NCI-H2081 (cell line): ENCODE measurements around the gene JAG2.

Experiments
- DNase-seq, 2 experiments: peaks; one replicate each; lab custom pipeline; 2025; lab: John Stamatoyannopoulos, UW

The JAG2 gene

DNA sequence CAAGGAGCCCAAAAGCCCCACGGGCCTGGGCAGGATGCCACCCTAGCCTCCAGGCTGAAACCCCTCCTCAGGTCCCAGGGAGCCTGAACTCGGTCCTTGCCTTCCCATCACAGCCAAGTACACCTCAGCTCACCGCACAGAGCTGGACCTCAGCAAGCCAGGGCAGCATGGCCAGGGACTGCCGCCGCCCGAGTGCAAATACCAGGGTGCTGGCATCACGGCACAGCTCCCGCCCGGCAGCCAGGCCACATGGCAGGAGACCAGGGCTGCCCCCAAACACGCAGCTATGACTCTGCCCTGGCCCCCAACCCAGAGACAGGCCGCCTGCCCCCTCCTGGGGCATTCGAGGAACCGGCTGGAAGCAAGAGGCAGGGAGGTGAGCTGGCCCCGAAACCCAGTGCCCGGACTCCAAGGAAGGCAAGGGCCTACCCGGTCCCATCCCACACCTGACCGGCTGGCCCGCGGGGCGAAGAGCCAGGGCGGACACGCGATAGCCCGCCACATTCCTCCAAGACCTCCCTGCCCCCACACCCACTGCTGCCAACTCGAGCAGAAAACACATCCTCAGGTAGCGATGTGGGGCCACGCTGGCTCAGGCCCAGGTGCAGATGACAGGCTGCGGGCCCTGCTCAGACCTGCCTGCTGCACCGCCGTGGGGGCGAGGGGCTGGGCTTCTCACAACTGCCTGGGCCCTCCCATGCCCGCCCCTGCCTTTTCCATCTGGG is 2.7 kb downstream of the JAG2 start:
- peak; percentile 43 to 70 for DNase-seq

DNA sequence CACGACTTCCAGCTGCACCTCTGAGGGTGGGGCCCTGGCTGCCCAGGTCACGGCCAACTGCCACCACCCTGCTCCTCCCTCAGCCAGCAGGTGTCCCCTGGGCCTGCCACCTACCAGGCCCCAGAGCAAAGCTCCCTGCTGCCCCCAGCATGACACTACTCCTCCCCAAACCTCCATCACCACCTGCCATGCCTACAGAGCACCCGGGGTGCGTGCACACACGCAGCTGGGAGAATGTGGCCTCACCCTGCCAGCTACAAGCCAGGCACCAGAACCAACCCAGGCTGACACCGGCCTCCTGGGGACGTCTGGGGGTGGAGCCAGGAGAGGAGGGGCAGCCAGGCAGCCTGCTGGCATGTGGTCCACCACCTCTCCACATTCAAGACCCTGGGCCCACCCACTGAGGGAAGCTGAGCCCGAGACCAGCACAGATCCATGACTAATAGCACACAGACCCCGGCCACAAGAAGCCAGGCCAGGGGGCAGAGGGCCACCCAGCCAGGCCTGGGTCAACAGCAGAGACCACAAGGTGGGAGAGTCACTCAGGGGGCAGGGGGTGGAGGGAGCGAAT is 3.4 kb downstream of the JAG2 start:
- peak; percentile 57 to 91 for DNase-seq

DNA sequence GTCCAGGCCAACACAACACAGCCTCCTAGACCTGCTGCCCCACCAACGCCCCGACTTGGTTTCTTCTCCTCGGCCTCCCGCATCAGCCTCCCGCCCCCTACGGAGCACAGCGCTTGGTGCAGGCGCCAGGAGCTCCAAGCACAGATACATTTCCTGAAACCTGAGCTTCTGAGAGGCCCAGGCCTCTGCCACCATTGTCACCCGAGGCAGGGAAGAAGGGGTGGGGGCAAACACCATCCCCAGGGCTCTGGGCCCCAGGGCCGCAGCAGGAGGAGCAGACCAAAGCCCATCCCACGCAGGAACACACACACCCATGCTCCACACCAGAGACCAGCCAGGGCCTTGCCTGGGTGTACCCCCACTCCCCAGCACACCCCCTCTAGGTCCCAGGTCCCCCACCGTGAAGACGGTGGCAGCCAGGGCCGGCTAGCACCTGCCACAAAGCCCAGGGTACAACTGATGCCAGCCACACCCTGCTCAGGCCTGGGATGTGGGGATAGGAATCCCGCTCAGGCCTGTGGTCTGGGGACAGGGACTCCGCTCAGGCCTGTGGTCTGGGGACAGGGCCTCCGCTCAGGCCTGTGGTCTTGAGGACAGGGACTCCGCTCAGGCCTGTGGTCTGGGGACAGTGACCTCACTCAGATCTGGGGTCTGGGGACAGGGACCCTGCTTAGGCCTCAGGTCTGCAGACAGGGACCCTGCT is 5.4 kb downstream of the JAG2 start:
- peak in 1 of 2 experiments; percentile 67 for DNase-seq

DNA sequence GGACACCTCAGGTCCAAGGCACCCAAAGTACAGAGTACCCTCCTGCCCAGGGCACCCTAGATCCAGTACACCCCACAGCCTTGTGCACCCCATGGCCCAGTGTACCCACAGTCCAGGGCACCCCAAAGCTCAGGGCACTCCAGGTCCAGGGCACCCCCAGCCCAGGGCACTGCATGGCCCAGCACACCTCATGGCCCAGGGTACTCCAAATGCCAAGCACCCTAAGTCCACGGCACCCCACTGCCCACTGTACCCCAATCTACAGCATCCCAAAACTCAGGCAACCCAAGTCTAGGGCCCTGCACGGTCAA is 6.0 kb downstream of the JAG2 start:
- DNase-seq = no peak

DNA sequence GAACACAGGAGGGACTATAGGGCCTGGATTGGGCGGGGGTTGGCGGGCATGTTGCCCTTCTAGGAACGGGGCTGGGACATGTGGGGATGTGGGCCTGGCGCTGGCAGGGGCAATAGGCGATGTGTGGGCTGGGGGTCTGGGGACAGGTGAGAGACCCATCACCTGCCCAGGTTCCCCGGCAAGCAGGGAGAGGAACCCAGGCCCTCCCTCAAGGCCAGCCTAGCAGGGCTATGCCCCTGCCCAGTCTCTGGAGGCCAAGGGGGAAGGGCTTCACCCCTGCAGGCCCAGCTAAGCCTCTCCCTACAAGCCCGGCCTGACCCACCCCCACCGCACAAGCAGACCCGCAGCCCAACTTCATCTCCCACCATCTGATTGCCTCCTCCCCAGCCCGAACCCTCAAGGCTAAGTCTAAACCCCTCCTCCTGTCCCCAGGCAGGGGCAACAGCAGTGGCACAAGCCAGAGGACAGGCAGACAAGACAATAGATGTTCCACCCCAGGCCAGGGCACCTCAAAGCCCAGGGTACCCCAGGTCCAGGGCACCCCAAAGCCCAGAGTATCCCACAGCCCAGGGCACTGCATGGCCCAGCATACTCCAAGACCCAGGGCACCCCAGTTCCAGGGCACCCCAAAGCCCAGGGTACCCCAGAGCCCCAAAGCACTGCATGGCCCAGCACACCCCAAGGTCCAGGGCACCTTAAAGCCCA is 6.5 kb downstream of the JAG2 start:
- DNase-seq = no peak

DNA sequence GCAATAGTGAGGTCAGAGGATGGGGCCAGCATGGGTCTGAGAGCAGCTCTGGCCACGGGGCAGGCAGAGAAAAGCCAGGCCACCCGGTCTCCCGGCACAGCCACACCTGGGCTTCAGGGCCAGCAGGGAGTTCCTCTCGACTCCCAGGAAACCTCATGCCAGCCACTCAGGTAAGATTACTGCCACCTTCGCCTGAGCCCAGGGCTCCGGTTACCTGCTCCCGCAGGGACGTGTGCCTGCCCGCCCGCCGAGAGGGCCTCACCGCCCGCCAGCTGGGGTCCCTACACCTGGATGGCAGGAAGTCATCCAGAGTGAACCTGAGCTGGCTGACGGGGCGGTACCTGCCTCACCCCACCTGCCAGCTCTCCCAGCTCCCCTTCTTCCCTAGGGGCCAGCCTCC is 7.3 kb downstream of the JAG2 start:
- DNase-seq = peak; percentile 78 to 95

DNA sequence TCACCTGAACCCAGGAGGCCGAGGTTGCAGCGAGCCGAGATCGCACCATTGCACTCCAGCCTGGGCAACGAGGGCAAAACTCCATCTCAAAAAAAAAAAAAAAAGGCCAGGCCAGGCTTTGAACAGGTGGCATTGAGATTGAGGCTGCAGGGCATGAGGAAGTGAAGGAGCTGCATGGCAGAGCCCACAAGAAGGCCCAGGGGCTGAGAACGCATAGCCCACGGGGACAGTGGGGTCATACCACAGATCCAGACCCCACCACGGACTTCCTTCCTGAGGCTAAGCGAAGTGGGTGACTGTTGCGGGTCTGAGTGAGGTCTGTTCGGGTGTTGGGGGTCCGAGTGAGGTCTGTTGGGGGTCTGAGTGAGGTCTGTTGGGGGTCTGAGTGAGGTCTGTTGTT is 7.8 kb downstream of the JAG2 start:
- DNase-seq = no peak

DNA sequence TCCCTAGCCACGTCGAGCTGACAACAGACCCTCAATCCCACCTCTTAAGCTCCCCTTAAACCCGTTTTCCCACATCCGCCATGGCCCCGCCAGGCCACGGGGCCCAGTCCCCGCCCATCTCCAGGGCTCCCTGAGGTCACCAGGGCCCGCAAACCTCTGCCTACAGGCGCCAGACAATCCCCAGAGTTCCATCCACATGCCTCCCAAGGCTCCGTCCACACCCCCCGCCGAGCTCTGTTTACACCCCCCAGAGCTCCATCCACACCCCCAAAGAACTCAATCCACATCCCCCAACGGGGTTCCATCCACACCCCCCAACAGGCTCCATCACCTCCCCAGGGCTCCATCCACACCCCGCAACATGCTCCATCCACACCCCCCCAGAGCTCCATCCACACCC is 9.2 kb downstream of the JAG2 start:
- no peak for DNase-seq

DNA sequence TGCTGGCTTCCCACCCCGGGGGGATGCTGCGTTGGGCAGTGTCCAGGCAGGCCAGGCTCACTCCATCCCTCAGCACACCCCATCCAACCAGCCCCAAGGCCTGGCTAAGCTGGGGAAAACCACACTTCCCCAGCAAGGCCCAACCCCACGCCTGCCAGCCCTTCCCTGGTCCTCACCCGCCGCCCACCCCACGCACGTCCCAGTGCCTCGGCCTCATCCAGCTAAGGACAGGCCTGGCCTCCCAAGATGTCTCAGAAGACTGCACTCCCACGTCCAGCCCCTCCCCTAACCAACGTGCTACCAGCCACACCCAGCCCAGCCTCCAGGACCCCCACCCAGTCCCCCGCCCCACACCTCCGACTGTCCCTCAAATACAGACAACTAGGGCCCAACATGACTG is 9.8 kb downstream of the JAG2 start:
- no peak for DNase-seq

DNA sequence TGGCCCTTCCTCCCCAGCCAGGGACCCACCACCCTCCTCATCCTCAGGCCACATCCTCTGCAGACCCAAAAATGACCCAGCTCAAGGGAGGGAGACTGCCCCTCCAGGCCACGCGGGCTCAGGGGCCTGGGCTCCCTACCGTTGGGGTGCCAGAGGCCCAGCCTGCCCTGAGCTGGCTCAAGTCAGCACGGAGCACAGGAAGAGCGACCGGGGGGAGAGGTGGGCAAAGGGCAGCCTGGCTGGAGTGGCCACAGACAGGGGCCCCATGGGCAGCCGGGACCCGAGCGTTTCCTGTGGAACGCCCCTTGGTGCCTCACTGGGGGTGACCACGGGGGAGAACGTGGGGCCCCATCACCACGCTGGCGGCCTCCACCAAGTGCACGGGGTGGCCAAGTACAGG is 10.7 kb downstream of the JAG2 start:
- no peak for DNase-seq

DNA sequence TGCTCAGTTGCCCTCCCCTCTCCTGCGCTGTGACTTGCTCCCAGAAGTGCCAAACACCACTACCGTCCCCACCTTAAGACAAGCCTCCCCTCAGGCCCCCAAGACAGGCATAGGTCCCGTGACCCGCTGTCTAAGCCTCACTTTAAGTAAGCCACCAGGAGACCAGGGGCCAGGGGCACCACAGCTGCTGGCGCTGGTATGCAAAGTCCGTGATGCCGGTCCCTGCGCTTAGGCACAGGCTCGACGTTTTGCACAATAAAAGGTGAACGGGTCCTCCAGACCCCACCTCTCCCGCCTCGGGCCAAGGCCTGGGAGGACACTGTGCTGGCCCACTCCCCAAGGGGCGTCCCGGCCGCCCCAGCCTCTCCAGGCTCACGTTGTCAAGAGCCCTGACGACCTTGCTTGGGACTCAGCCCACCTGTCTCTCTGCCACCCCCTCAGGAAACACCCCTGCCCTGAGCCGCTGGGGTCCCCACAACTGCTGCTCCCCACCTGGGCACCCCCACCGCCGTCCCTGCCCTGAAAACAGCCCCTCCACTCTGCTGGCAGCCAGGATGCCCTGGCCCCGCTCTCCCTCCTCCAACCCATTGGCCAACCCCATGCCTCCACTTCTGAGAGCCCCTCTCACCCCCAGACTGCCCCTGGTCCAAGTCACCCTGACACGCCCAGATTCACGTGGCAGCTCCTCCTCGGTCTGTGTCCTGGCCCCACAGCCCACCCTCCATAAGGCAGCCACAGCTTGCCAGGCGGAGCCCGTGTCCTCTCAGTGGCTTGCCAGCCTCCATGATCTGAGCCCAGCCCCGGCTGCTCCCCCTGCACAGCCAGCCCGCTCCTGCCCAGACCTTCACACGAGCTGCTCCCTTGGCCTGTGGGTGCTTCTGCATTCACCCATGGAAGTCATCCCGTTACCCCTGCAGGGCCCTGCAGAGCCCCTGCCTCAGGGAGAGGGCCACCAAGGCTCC is 11.9 kb downstream of the JAG2 start:
- DNase-seq = no peak

DNA sequence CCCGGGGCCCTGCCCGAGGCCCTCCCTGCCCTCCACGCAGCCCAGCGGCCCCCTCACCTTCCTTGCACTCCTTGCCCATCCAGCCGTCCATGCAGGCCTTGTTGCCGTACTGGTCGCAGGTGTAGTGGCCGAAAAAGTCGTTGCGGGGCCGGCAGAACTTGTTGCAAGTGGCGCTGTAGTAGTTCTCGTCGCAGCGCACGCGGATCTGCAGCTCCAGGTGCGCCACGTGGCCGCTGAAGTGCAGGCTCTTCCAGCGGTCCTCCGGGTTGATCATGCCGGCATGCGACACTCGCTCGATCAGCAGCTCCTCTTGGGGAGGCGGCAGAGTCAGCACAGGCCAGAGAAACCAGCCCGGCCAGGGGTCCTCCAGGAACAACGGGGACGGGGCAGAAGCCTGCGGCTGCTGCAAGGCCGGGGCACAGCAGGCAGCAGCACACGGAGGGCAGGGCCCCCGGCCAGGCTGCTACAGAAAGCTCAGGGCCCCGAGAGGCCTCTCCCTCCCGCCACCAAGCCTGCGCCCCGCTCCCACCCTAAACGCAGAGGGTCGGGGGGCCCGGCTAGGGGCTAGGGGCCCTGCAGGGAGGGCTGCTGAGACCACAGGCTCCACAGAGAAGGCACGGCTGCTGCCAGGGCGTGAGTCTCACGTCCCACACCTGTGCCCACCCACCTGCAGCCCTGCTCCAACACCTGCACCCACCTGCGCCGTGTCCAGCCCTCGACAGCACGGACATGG is 12.7 kb downstream of the JAG2 start:
- DNase-seq = peak in 1 of 2 experiments; percentile 63

DNA sequence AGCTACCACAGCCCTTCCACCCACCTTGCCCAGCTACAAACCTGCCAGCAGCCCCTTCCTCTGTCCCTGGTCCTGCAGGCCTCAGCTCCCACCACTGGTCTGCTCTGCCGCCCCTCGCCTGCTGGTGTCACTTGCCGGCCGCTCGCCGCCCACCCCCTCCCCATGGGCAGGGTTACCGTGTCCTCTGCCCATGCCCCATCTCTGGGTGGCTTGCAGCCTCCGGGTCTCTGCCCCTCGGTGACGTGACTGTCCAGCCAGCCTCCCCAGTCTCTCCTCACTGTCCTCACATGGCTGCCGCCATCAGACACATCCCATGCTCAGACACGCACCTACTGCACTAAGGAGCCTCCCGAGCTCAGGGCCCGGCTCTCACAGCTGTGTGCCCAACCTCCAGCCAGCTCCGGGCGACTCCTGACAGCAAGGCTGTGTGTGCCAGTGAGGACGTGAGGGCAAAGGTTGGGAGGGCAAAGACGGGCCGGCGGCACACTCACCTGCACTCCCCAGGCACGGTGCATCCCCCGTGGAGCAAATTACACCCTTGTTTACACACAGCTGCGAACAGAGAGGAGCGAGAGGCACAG is 13.4 kb downstream of the JAG2 start:
- DNase-seq = peak in 1 of 2 experiments; percentile 63

DNA sequence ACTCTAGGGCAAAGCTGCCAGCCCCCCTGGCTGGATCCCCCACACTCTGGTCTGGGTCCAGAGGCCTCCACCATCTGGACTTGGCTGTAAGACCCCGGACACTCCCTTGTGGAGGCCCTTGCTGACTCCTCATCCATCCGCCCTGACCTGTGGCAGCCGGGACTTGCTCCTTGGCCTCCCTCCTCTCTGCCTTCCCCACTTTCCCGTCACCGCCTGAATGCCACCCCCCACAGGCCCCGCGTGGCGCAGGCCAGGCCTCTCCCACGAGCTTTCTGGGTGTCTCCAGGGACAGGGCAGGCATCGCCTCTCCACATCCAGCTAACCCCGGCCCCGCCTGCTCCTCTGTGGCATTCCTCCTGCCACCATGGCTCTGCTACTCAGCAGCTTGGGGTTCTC is 14.1 kb downstream of the JAG2 start:
- no peak for DNase-seq

DNA sequence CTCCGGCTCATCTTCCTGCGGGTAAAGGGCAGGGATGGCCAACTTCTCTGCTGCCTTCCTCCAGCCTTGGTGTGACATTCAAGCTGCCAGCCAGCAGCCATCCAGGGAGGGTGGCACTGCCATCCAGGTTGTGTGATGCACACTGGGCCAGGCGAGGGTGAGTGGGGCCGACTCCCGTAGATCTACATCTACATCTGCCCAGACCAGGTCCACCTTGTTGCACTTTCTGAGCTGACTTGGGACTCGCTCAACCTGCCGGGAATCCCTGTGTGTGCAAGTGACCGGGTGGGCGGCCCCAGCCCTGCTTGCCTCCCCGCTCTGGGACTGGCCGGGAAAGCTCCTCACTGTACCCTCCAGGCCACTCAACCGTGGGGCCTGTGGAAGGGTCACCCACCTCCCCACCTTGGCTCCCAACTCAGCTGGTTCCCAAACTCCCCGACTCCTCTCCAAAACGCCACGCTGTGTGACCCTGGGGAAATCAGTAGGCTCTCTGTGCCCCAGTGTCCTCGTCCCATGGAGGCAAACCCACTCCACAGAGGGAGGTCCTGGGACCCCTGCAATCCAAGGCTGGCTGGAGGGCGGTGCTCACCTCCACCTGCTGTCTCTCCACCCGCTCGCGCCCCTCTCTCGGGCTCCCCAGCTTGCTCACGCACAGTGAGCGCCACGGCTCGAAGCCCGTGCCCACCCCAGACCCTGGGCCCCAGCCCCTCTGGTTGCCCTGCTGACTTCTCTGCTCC is 14.7 kb downstream of the JAG2 start:
- DNase-seq = no peak

DNA sequence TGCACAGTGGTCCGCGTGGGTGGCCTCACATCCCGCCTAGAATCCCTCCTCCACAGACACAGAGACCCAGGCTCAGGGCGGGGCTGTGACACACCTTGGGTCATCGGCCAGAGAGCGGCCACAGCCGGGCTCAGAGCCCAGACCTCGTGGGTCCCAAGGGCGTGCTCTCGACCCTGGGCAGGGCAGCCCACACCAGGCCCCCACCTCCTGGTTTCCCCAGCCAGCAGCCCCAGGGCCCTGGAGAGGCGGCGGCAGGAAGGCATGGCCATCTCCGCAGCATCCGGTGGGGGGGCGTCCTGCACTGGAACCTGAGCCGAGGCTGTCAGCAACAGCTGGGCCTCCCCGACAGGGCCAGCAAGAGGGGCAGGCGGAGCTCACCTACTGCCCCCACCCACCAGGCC is 15.2 kb downstream of the JAG2 start:
- no peak for DNase-seq

DNA sequence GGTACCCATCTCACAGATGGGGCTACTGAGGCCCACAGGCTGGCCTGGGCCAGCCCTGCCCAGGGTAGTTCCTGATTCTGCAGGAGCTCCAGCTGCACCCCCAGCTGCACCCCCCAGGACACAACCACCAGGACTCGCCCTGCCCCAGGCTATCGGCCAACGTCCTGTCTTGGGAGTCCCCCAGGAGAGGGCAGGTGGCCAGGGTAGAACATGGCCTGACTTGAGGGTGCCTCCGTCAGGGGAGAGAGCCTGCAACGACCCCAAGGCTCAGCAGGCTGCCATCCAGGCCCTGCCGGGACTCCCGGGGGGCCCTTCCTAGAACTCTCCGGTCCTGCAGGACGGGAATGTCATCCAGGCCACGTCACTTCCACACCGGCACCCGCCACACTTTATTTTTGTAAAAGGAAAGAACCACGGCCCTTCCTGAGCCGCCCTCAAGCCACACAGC is 15.8 kb downstream of the JAG2 start:
- no peak for DNase-seq

DNA sequence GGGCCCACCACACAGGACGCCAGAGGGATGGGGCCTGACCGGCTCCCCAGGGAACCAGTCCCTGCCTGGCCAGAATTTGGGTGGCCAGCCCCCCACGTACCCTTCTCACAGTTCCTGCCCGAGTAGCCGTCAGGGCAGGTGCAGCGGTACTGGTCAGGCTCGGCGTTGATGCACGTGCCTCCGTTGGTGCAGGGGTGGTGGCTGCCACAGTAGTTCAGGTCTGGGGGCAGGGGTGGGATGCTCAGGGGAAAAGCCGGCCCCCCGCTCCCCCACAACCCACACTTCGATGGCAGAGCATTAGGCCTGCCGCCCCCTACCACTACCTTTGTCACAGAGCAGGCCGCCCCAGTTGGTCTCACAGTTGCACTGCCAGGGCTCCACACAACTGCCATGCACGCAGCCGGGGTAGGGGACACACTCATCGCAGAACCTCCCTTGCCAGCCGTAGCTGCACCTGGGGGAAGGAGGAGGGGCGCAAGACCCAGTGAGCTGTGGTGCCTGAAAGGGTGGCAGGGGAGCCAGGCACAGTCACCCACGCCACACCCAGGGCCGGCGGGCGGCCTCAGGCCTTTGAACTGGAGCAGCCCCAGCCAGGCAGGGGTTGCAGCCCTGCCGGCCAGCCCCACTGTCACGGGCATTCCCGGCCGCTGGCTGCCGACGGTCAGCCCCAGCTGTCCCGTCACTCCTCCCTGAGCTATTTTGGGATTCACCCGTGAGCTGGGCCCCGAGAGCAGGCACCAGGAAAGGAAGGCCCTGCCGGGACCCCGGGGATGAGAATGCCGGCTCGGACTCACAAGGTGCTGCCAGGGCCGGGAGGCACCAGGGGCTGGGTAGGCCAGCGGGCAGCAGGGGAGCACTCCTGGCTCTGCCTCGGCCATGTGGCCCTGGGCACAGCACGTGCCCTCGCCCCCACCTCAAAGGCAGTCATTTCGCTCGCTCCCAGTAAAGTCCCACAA is 16.5 kb downstream of the JAG2 start:
- no peak for DNase-seq
